ENCODE data around the gene USPL1. TPM values are rescaled to one million over a fixed set of nuclear protein-coding genes. Genes with fewer than 3 reads are reported as not detected.

Gene USPL1
- total RNA-seq, 6 experiments from 2014 or later, result 5.6 to 11.2 (median 8.4) TPM

DNA sequence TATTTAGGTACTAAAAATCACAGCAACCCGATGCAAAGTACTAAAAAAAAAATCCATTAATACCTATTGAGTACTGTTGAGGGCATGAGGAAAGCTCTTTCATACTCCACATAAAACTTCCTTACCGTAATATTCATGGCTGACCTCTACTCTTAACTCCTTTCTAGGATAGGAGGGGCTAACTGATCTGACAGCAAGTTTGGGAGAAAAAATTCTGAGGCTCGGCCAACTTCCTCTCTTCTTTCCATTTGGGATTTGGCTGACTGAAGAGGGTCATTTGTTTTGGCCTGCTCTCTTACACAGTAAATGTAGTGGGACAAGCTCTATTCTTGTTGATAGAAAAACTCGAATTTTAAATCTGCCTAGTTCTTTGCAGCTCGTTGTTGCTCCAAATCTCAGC, 9.4 kb upstream of the USPL1 start:
- Histone ChIP-seq H3K4me3 (no peak overlapping the region), H3K27ac (no peak overlapping the region), H3K9me3 (no peaks in the 10 kb centered on the region), H3K36me3 (no peaks in the 10 kb centered on the region), H3K4me1 (no peaks in the 10 kb centered on the region), H3K27me3 (no peaks in the 10 kb centered on the region)
- ATAC-seq (peak; percentile 11 to 59 (median 24)), DNase-seq (no peak)
- intact Hi-C loops (cut with DNase I), result no loop called here
- TF ChIP-seq CTCF (IDR thresholded peaks at IDR 0.05) (no peak), POLR2A (IDR thresholded peaks at IDR 0.05) (no peak)
- 43% methylated on average over 5 of the region's 5 CpGs for WGBS (ENCODE audit: insufficient coverage, low coverage, low lambda C conversion rate, missing lambda C conversion rate)

GRCh38 chr13:30610311-30610710, 7.4 kb upstream of the USPL1 start:
- Histone ChIP-seq H3K4me3 (no peak overlapping the region), H3K27me3 (no peaks in the 10 kb centered on the region), H3K4me1 (no peaks in the 10 kb centered on the region), H3K9me3 (no peaks in the 10 kb centered on the region), H3K36me3 (no peaks in the 10 kb centered on the region), H3K27ac (no peak overlapping the region)
- intact Hi-C loops (cut with DNase I), result no loop called here
- DNase-seq (no peak), ATAC-seq (no peak)
- TF ChIP-seq POLR2A (IDR thresholded peaks at IDR 0.05), result no peak
- TF ChIP-seq CTCF (IDR thresholded peaks at IDR 0.05), result no peak

GRCh38 chr13:30615481-30615865, 2.2 kb upstream of the USPL1 start:
- Histone ChIP-seq H3K27me3 (no peaks in the 10 kb centered on the region), H3K4me1 (peaks cover 0 to 12% (median 0%) of the 10 kb centered on the region in 4 donors), H3K4me3 (peak overlapping the region; percentile 53 to 71 (median 58)), H3K9me3 (no peaks in the 10 kb centered on the region), H3K36me3 (no peaks in the 10 kb centered on the region), H3K27ac (peak overlapping the region; percentile 100)
- intact Hi-C loops (cut with DNase I), result no loop called here
- DNase-seq (no peak), ATAC-seq (no peak)
- 9% methylated on average over 4 of the region's 4 CpGs for WGBS (ENCODE audit: insufficient coverage, low coverage, low lambda C conversion rate, missing lambda C conversion rate)
- TF ChIP-seq CTCF (IDR thresholded peaks at IDR 0.05), result no peak
- TF ChIP-seq POLR2A (IDR thresholded peaks at IDR 0.05), result no peak

DNA sequence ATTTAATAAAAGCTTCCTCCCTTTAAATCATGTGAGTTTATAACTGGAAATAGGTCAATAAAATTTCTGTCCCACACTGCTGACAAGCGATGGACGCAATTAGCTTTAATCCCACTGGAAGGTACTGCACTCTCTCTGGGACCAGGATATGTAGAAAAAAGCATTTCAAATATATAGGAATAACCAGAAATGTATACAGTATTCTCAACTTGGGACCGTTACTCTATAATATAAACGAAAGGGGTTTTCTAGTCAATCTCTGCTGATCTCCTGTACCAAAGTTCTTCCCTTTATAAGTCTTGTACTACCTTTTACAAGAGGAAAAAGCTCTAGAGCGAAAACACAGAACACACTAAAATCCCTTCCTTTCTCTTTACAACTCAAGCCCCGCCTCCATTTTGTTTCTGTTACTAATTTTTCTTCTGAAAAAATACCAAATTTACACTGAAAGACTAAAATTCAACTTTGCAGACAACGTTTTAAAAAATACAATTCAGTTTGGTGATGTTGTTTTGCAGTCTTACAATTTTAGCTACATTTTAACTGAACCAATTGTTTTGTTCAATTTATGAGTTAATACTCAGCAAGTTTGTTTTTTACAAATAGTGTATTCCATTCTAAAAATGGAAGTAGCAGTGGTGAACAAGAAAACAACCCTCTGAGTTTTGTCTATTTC, 1.7 kb upstream of the USPL1 start:
- no peak for DNase-seq

More for the DNA sequence above, 1.7 kb upstream of the USPL1 start:
- peaks cover 0 to 17% (median 0%) of the 10 kb centered on the region in 4 donors for H3K4me1 ChIP-seq
- no peak for TF ChIP-seq CTCF (IDR thresholded peaks at IDR 0.05)
- no peak for TF ChIP-seq POLR2A (IDR thresholded peaks at IDR 0.05)
- peak overlapping the region; percentile 53 to 71 (median 58) for H3K4me3 ChIP-seq
- H3K27ac ChIP-seq, result peak overlapping the region; percentile 100
- H3K27me3 ChIP-seq, result no peaks in the 10 kb centered on the region
- WGBS (ENCODE audit: insufficient coverage, low coverage, low lambda C conversion rate, missing lambda C conversion rate), result 0% methylated on average over 7 of the region's 7 CpGs
- ATAC-seq, result no peak
- no peaks in the 10 kb centered on the region for H3K36me3 ChIP-seq
- H3K9me3 ChIP-seq, result no peaks in the 10 kb centered on the region
- intact Hi-C loops (cut with DNase I), result no loop called here
